ENCODE measurements around the gene BABAM2.

- no peak for TF ChIP-seq TFE3 (CRISPR knock-in tag; IDR thresholded peaks at IDR 0.05)
- no peak for TF ChIP-seq HES1 (IDR thresholded peaks at IDR 0.05; ENCODE audit: low read depth)
- TF ChIP-seq MEIS2 (IDR thresholded peaks at IDR 0.05; ENCODE audit: partially characterized antibody), result no peak
- TF ChIP-seq NR2C1 (IDR thresholded peaks at IDR 0.05), result no peak
- no peak for TF ChIP-seq NR2C1 (tag; IDR thresholded peaks at IDR 0.05)
- no peak for TF ChIP-seq ZNF717 (CRISPR knock-in tag; IDR thresholded peaks at IDR 0.05)
- no peak for TF ChIP-seq KLF6 (CRISPR knock-in tag; IDR thresholded peaks at IDR 0.05; ENCODE audit: borderline replicate concordance)
- TF ChIP-seq FOXA3 (CRISPR knock-in tag; conservative IDR thresholded peaks at IDR 0.05 in 1 of 2, IDR thresholded peaks at IDR 0.05 in 1 of 2), result no peak
- no peak for TF ChIP-seq CREB1 (IDR thresholded peaks at IDR 0.05)
- no peak for TF ChIP-seq CREB1 (CRISPR knock-in tag; IDR thresholded peaks at IDR 0.05)
- no peak for TF ChIP-seq PHF20 (IDR thresholded peaks at IDR 0.05; ENCODE audit: partially characterized antibody)
Measured at GRCh38 chr2:28142386-28142785, 251.9 kb downstream of the BABAM2 start.
